ENCODE data around the gene TRIP4.
"Not testable (repeated sequence)": the region's sequence is repeated elsewhere in the genome, so short reads cannot be mapped to it uniquely, and the experiment has no call there.

Gene TRIP4

GRCh38 chr15:64387562-64388168, at the start of gene TRIP4:
Gene TRIP4, plus strand, starts transcription at chr15:64387836. Its CDS starts 28 bp downstream, at chr15:64387864.
- in situ Hi-C loops (cut with MboI; ENCODE audit: low sequenced_read_pairs), result no loop called here

DNA sequence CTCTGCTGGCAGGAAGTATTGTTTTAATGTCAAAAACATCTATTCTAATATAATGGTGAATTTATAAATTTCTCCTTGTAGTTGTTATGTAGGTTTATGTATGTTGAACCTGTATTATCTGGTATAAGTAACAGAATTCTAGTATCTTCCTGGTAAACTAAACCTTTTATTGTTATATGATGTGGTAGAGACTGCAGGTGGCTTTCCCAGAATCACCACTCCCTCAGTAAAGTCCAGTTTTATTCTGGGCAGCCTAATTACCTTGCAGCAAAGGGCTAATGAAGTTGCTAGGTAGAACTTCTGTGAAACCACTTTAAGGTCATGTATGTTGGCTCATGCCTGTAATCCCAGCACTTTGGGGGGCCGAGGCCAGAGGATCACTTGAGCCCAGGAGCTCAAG, 47.3 kb upstream of the TRIP4 start:
- in situ Hi-C loops (cut with MboI; ENCODE audit: low sequenced_read_pairs), result no loop called here

DNA sequence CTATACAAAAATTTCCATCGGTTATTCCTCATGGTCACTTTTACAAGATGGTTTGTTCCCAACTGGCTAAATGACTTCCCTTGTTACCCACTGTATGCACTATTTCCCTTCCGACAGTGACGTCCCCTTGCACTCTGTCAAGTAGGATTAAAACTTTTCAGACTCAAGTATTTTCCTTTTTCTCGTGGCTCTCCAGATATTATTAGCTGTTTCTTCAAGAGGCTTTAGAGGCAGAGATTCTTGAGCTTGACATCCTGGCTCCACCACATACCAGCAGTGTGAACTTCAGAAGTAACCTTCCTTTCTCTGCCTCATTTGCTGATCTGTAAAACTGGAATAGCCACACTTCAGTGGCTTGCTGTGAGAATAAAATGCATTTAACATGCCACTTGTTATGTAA, 45.7 kb upstream of the TRIP4 start:
- in situ Hi-C loops (cut with MboI; ENCODE audit: low sequenced_read_pairs), result no loop called here

DNA sequence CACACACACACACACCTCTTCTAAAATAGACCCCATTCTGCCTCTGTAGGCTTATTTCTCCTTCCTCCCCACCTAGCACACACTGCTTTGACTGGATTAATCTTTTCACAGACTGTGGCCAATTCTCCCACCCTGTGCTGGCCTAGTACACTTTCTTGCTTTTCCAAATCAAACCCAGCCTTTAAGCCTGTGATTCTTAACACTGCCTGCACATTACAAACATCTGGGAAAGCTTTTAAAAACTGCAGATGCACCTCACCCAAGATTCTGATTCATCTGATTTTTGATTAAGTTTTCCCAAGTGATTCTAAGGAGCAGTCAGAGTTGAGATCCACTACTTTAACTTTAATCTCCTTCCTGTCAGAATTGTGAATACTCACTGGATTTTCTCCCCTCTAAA, 44.4 kb upstream of the TRIP4 start:
- in situ Hi-C loops (cut with MboI; ENCODE audit: low sequenced_read_pairs), result no loop called here

DNA sequence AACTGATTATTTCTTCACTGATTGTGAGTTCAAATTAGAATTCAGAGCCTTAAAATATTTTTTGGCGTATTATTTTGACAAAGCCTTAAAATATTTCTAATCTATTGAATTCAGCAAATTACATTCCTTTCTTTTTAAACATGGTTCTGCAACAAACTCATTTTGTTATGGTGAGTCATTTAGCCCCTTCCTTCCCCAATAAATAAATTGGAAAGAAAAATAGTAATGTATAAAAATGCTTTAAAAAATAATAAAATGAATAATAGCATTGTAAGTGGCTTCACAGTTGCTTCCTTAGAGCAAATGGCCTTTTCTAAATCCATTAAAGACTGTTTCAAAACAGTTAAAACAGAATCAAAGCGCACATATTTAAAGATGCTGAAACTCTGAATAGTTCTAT, 43.8 kb upstream of the TRIP4 start:
- in situ Hi-C loops (cut with MboI; ENCODE audit: low sequenced_read_pairs), result no loop called here

DNA sequence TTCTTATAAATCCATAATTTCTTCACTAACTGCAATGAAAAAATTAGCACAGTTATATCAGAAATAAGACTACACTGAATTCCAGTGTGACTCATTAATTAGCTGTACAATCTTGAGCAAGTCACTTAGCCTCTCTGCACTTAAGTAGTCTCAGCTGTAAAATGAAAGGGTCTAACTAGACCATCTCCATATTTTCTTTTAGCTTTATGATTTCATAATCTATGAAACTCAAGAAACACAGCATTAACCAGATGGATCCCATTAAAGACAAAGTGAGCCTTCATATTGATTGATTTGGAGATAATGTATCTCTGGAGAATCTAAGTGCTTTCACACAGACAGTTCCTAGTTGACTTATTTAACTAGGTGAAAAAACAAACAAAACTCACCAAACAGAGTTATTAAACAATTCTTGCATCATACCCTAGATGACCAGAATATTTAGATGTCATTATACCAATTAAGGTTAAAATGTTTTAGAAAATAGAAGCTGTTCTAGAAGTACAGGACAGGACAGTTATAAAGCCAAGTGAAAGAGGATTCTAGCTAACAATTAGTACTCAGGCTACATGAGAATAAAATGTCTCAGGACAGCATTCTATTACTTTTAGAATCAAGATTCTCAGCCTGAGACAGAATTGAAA, 42.9 kb upstream of the TRIP4 start:
- in situ Hi-C loops (cut with MboI; ENCODE audit: low sequenced_read_pairs), result no loop called here

- in situ Hi-C loops (cut with MboI; ENCODE audit: low sequenced_read_pairs), result not testable (repeated sequence)
These were observed 41.4 kb upstream of the TRIP4 start for GRCh38 chr15:64346242-64346641.

GRCh38 chr15:64348455-64348854, 39.2 kb upstream of the TRIP4 start:
- in situ Hi-C loops (cut with MboI; ENCODE audit: low sequenced_read_pairs), result no loop called here

DNA sequence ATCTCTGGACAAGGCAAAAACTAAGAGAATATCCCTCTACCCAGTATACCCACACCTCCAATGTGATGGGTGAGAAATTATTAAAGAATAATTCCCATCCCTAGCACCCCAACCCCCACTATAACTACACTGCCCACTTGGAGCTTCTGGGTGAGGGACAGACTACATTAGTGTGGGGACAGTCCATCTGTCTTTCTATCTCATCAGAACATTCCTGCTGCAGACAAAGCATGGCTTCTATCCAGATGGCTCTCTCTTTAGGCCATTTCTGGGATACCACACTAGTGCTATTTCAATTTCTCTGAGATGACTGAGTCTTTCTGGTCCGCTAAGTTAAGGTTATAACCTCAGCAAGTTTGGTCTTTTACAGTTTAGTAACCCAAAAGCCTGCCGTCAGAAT, 38.3 kb upstream of the TRIP4 start:
- in situ Hi-C loops (cut with MboI; ENCODE audit: low sequenced_read_pairs), result no loop called here

GRCh38 chr15:64351265-64351664, 36.4 kb upstream of the TRIP4 start:
- in situ Hi-C loops (cut with MboI; ENCODE audit: low sequenced_read_pairs), result no loop called here

DNA sequence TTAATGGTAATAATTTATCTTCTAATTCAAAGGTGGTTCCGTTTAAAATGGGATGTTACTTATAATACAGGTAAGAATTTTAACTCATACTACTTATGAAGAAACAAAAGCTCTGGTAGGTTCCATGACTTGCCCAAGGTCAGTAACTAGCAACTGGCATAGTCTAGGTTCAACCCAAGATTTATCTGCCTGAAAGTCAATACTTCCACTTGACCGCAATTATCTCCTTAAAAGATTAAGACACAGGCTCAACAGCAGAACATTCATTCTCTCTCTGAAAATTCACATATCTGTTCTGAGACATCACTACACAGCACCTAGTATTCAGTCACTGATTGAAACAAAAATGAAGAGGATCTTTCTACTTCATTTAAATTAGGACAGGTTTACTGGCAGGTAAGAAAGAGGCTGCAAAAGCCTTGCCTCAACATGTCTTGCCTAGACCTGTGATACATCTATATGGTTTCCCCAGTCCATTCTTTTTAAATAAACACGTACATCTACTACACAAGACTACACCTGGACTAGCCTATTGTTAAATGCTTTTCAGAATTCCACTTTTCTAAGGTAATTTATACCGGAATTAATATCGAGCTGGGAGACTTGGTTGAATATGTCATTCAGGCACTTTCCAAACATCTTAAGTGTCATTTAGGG, 32.8 kb upstream of the TRIP4 start:
- in situ Hi-C loops (cut with MboI; ENCODE audit: low sequenced_read_pairs), result no loop called here

- in situ Hi-C loops (cut with MboI; ENCODE audit: low sequenced_read_pairs), result no loop called here
These were observed 32.2 kb upstream of the TRIP4 start for GRCh38 chr15:64355348-64355943.

DNA sequence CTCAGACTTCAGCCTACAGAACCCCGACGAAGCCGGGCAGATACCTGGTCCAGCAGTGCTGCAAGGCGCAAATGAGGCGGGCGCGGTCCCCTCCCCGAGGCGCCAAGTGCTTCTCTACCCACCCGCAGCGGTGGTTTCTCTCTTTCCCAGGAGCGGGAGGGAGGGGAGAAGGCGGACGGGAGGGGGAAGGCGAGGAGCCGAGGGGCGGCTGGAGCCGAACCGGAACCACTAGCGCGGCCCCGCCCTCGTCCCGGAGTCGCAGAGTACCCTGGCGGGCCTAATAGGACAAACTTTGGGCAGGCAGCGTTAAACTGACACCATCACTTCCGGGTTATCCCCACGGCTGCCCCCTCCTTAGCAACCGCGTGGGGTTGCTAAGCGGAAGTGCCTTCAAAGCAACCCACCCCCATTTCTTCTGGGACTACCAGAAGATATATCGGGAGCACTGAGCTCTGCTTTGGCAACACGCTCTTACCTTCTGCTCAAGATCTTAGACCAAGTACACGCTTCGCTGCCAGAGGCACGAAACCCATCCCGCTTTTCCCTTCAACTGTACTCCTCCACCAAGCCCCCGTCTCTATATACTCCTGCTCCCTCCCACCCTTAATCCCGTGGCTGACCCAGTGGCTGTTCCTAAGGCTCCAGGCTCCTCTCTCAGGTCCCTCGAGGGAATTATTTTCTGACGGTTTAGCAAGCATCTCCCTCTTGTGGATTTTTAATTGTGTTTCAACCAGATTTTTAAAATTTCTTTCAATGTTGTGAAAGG, 31.5 kb upstream of the TRIP4 start, which contains the start of gene CSNK1G1:
Gene CSNK1G1 (minus strand): TSS at position 230 of the 766 bp plus-strand sequence. CDS start 55,674 bp downstream, outside the sequence.
- in situ Hi-C loops (cut with MboI; ENCODE audit: low sequenced_read_pairs), result no loop called here

GRCh38 chr15:64356710-64357040, 31.0 kb upstream of the TRIP4 start:
- in situ Hi-C loops (cut with MboI; ENCODE audit: low sequenced_read_pairs), result no loop called here

- in situ Hi-C loops (cut with MboI; ENCODE audit: low sequenced_read_pairs), result no loop called here
These were observed 26.4 kb upstream of the TRIP4 start for GRCh38 chr15:64361259-64361658.

DNA sequence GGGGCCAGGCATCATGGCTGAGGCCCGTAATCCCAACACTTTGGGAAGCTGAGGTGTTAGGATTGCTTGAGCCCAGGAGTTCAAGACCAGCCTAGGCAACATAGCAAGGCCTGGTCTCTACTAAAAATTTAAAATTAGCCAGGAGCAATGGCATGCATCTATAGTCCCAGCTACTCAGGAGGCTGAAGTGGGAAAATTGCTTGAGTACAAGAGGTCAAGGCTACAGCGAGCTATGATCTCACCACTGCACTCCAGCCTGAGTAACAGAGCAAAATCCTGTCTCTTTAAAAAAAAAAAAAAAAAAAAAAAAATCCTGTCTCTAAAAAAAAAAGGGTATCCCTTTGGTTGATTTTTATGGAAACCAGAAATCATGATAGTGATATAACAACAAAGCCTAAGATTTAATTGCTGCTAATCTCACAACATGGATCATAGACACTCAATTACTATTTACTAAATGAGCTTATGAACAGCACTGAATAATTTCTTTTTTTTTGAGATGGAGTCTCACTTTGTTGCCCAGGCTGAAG, 18.5 kb upstream of the TRIP4 start:
- in situ Hi-C loops (cut with MboI; ENCODE audit: low sequenced_read_pairs), result no loop called here

DNA sequence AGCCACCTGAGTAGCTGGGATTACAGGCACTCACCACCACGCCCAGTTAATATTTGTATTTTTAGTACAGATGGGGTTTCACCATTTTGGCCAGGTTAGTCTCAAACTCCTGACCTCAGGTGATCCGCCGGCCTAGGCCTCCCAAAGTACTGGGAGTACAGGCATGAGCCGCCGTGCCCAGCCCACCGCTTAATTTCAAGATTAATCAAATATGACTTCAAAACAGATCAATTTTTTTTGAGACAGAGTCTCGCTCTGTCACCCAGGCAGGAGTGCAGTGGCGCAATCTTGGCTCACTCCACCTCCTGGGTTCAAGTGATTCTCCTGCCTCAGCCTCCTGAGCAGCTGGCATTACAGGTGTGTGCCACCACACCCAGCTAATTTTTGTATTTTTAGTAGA, 16.3 kb upstream of the TRIP4 start:
- in situ Hi-C loops (cut with MboI; ENCODE audit: low sequenced_read_pairs), result not testable (repeated sequence)

- in situ Hi-C loops (cut with MboI; ENCODE audit: low sequenced_read_pairs), result no loop called here
These were observed 14.3 kb upstream of the TRIP4 start for GRCh38 chr15:64373360-64373759.

DNA sequence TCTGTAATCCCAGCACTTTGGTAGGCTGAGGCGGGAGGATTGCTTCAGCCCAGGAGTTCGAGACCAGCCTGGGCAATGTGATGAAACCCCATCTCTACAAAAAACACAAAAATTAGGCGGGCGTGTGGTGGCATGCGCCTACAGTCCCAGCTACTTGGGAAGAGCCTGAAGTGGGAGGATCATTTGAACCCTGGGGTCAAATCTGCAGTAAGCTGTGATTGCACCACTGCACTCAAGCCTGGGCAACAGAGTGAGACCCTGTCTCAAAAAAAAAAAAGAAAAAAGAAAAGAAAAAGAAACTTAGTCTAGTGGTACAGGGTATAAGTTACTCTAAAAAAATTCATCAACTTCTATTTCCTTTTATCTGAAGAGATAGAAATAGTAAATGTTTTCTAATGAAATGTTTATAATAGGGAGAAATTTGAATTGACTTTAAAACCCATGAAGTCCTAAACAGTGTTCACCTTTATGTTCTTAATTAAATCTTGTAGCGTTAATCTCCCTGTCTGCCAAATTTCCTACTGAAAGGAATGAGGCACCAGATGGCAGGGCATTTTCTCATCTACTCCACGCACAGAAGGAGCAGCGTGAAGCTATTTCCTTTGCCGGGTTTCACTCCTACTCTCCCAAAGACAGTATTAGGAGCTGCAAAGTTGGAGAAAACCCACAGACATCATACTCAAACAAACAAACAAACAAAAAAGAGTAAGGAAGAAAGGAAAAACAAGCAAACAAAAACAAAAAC, 8.2 kb upstream of the TRIP4 start:
- in situ Hi-C loops (cut with MboI; ENCODE audit: low sequenced_read_pairs), result no loop called here

DNA sequence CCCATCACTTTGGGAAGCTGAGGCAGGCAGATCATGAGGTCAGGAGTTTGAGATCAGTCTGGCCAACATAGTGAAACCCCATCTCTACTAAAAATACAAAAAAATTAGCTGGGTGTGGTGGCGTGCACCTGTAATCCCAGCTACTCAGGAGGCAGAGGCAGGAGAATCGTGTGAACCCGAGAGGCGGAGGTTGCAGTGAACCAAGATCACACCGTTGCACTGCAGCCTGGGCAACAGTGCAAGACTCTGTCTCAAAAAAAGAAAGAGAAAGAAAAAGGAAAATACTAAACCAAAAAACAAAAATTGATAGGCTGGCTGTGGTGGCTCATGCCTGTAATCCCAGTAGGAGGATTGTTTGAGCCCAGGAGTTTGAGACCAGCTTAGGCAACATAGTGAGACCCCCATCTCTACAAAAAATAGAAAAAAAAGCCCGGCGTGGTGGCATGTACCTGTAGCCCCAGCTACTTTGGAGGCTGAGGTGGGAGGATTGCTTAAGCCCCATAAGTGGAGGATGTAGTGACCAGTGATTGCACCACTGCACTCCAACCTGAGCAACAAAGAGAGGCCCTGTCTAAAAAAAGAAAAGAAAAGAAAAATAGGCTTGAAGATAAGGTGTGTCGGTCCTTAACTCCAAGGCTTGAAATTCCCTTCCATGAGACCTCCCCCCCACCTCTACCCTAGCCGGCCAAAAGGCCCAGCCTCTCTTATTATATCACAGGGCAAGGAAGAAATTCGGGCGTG, 7.3 kb upstream of the TRIP4 start:
- in situ Hi-C loops (cut with MboI; ENCODE audit: low sequenced_read_pairs), result not testable (repeated sequence)

All from HL-60/S4 treated with retinoic acid at 250 ng/mL for 4 days and 3 days (cell line).